ENCODE measurements around the gene CDK11B. TPM values are rescaled to one million over a fixed set of nuclear protein-coding genes. Genes with fewer than 3 reads are reported as not detected.

CDK11B gene
- total RNA-seq, 1 donor: 5.8 TPM

DNA sequence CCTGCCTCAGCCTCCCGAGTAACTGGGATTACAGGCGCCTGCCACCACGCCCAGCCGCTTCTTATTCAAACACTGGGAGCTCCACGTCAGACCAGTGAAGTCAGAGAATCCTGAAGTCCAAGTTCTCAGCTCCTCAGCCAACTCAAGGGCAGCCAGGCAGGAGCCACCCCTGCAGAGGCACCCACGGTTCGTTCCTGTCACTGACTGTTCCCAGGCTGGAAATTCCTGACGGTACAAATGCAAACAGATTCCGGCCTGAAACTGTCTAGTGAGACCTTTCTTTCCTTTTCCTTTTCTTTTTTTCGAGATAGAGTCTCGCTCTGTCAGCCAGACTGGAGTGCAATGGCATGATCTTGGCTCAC is 22.1 kb upstream of the CDK11B start:
- no peak overlapping the region for H3K4me2 ChIP-seq (ENCODE audit: insufficient read depth, low read length)
- DNase-seq (ENCODE audit: insufficient read length, low spot score, missing footprints): peak; percentile 89
- no peaks in the 10 kb centered on the region for H3K4me1 ChIP-seq (ENCODE audit: insufficient read depth, low read length)
- H2AFZ ChIP-seq (ENCODE audit: low read length): no peak overlapping the region
- peaks cover 68% of the 10 kb centered on the region for H3K79me2 ChIP-seq (ENCODE audit: insufficient read depth, low read length)
- H3K36me3 ChIP-seq (ENCODE audit: insufficient read depth, low read length): peaks cover 3% of the 10 kb centered on the region
- no peaks in the 10 kb centered on the region for H3K27me3 ChIP-seq (ENCODE audit: insufficient read depth, low read length)
- TF ChIP-seq CTCF (IDR thresholded peaks at IDR 0.05; ENCODE audit: extremely low read depth, low read depth, low read length): no peak
- no peak overlapping the region for H3K27ac ChIP-seq (ENCODE audit: low read depth, low read length)
- no peak overlapping the region for H3K4me3 ChIP-seq (ENCODE audit: insufficient read depth, low read length)
- peaks cover 37% of the 10 kb centered on the region for H4K20me1 ChIP-seq (ENCODE audit: insufficient read depth, low read length)
- H3K9me3 ChIP-seq (ENCODE audit: low read depth, low read length): no peaks in the 10 kb centered on the region

DNA sequence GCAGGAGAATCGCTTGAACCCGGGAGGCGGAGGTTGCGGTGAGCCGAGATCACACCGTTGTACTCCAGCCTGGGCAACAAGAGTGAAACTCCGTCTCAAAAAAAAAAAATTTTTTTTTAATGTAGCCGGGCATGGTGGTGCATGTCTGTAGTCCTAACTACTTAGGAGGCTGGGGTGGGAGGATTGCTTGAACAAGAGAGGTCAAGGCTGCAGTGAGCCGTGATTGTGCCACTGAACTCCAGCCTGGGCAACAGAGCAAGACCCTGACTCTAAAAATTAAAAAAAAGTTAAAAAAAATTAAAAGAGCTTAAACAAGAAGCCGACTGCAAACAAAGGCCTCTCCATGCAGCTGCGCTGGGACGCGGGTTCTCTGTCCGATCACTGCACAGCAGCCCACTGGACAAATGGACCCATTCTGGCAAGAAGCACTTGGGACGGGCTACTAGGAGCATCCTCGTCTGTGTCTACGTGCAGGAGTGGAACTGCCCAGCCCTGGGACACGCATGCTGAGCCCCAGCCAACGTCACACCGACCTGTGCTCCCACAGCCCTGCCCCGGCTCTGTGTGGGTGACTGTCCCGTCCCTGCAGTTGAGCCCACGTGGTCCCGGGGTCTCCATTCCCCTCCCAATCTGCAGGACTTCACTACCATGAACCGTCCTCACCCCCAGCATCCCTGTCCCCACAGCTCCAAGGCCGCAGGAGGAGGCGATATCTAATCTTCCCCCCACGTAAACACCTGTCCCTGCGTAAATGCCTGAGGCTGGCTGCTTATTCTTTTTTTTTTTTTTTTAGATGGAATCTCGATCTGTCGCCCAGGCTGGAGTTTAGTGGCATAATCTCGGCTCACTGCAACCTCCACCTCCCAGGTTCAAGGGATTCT is 21.5 kb upstream of the CDK11B start:
- Histone ChIP-seq H3K4me3 (ENCODE audit: insufficient read depth, low read length) (no peak overlapping the region), H3K36me3 (ENCODE audit: insufficient read depth, low read length) (peaks cover 3% of the 10 kb centered on the region), H4K20me1 (ENCODE audit: insufficient read depth, low read length) (peaks cover 37% of the 10 kb centered on the region), H3K27ac (ENCODE audit: low read depth, low read length) (no peak overlapping the region), H3K27me3 (ENCODE audit: insufficient read depth, low read length) (no peaks in the 10 kb centered on the region), H3K9me3 (ENCODE audit: low read depth, low read length) (no peaks in the 10 kb centered on the region), H2AFZ (ENCODE audit: low read length) (no peak overlapping the region), H3K4me1 (ENCODE audit: insufficient read depth, low read length) (no peaks in the 10 kb centered on the region), H3K79me2 (ENCODE audit: insufficient read depth, low read length) (peaks cover 61% of the 10 kb centered on the region), H3K4me2 (ENCODE audit: insufficient read depth, low read length) (no peak overlapping the region)
- DNase-seq (ENCODE audit: insufficient read length, low spot score, missing footprints): peak; percentile 54
- no peak for TF ChIP-seq CTCF (IDR thresholded peaks at IDR 0.05; ENCODE audit: extremely low read depth, low read depth, low read length)

DNA sequence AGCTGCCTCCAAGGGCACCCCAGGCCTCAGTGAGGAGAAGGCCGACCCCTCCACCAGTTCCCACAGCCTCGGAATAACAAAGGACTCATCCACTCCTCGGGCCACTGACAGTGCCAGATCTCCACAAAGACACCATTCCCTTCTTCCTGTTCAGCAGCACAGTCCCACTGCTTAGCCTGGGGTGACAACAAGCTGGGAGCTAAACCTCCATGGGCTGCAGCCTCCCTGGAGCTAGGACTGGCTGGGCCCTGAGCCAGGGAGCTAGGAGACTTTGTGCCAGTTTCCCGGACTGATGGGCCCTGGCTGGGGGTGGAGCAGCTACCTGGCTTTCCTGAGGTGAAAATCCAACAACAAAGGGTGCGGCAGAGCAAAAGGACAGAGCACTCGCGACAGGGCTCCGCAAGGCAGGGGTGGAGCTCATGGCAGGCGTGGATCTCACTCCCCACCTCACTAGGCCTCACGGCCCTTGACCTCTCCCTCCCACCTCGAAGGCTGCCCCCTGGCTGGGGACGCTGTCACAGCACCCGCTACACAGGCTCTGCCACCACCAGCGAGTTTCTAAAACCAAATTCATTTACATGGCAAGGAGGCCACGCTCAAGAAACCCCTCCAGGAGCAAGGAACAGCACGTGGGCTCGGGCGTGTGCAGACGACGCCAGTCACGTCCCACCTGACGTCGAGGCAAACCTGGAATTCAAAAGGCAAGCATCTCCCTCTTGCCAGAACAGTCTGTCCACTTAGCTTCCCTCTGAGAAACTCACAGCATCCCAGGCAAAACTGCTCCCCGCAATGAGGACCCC is 20.0 kb upstream of the CDK11B start:
- Histone ChIP-seq H3K36me3 (ENCODE audit: insufficient read depth, low read length) (peaks cover 6% of the 10 kb centered on the region), H3K4me2 (ENCODE audit: insufficient read depth, low read length) (no peak overlapping the region), H3K4me1 (ENCODE audit: insufficient read depth, low read length) (no peaks in the 10 kb centered on the region), H4K20me1 (ENCODE audit: insufficient read depth, low read length) (peaks cover 34% of the 10 kb centered on the region), H3K27me3 (ENCODE audit: insufficient read depth, low read length) (no peaks in the 10 kb centered on the region), H2AFZ (ENCODE audit: low read length) (no peak overlapping the region), H3K9me3 (ENCODE audit: low read depth, low read length) (no peaks in the 10 kb centered on the region), H3K79me2 (ENCODE audit: insufficient read depth, low read length) (peaks cover 51% of the 10 kb centered on the region), H3K4me3 (ENCODE audit: insufficient read depth, low read length) (no peak overlapping the region), H3K27ac (ENCODE audit: low read depth, low read length) (no peak overlapping the region)
- no peak for DNase-seq (ENCODE audit: insufficient read length, low spot score, missing footprints)
- peak; percentile 5 for TF ChIP-seq CTCF (IDR thresholded peaks at IDR 0.05; ENCODE audit: extremely low read depth, low read depth, low read length)

All from osteoblast (primary cell).